H1 (cell line): ENCODE results near the gene FAM177B. TPM values are rescaled to one million over a fixed set of nuclear protein-coding genes. Genes with fewer than 3 reads are reported as not detected.

Experiments used
- CTCF ChIA-PET: fragments of 300-600 bp; sonication (Branson Sonifier 250); formaldehyde crosslinking; loops from one replicate; lab custom pipeline; 2021; ENCODE audit not compliant: partially characterized antibody; lab: Charles Lee
- POLR2A ChIA-PET: fragments of 300-600 bp; sonication (Branson Sonifier 250); formaldehyde crosslinking; loops from one replicate; lab custom pipeline; 2021; ENCODE audit warnings: inconsistent platforms; ENCODE audit not compliant: partially characterized antibody; lab: Charles Lee
- DNase-seq, 2 experiments: peaks; one replicate each; pipeline versions ENCODE4 v3.0.0 to v3.0.0-alpha.2; 2010 to 2022; ENCODE audit warnings: low spot score in 2 of 2, low read depth in 1 of 2, mixed read lengths in 1 of 2
- FAIRE-seq: peaks from 2 replicates; lab custom pipeline; 2011; peaks lifted over from hg19 to GRCh38; lab: Jason Lieb, UNC
- H2AFZ ChIP-seq: 2 replicates; pipeline ENCODE4 v1.8.1; 2012; ENCODE audit warnings: low read length, inconsistent platforms
- H2AK5ac ChIP-seq: 2 replicates; pipeline ENCODE4 v1.6.1; 2013; ENCODE audit warnings: low read depth, low read length
- H2BK120ac ChIP-seq: replicated peaks from 2 replicates; pipeline ENCODE3; 2013; ENCODE audit warnings: low read depth, low read length, inconsistent platforms
- H2BK12ac ChIP-seq: 2 replicates; pipeline ENCODE4 v1.6.1; 2013; ENCODE audit warnings: low read depth, low read length
- H2BK15ac ChIP-seq: 2 replicates; pipeline ENCODE4 v1.6.1; 2013; ENCODE audit warnings: low read length
- H2BK20ac ChIP-seq: 2 replicates; pipeline ENCODE4 v1.6.1; 2013; ENCODE audit warnings: low read length
- H2BK5ac ChIP-seq: 2 replicates; pipeline ENCODE4 v1.6.1; 2013; ENCODE audit warnings: low read depth, low read length
- H3K14ac ChIP-seq: 2 replicates; pipeline ENCODE4 v1.6.1; 2013; ENCODE audit warnings: inconsistent platforms; ENCODE audit not compliant: insufficient read length
- H3K18ac ChIP-seq: 2 replicates; pipeline ENCODE4 v1.6.1; 2013; ENCODE audit warnings: low read length; ENCODE audit errors: extremely low read depth
- H3K23ac ChIP-seq: 2 replicates; pipeline ENCODE4 v1.6.1; 2013; ENCODE audit warnings: inconsistent platforms; ENCODE audit not compliant: insufficient read length
- H3K23me2 ChIP-seq: 2 replicates; pipeline ENCODE4 v1.6.1; 2013; ENCODE audit warnings: low read depth, low read length
- H3K27ac ChIP-seq: 2 replicates; pipeline ENCODE4 v1.6.1; 2011; ENCODE audit warnings: low read depth, low read length, inconsistent platforms
- H3K27me3 ChIP-seq, 4 experiments: replicated peaks in 1 of 4; 1 replicate in 1 of 4; 2 replicates in 3 of 4; pipeline versions ENCODE4 v1.6.1 to v1.8.1; 2011 to 2013; ENCODE audit warnings: low read length in 3 of 4, mild to moderate bottlenecking in 3 of 4, inconsistent platforms in 2 of 4, mixed read lengths in 2 of 4, moderate library complexity in 1 of 4; ENCODE audit not compliant: control insufficient read depth in 3 of 4, insufficient read depth in 3 of 4; ENCODE audit errors: extremely low read depth in 1 of 4
- H3K36me3 ChIP-seq, 4 experiments: 2 replicates each; pipeline versions ENCODE4 v1.6.1 to v1.8.1; 2011 to 2013; ENCODE audit warnings: mild to moderate bottlenecking in 4 of 4, low read length in 3 of 4, moderate library complexity in 2 of 4, control low read depth in 1 of 4, inconsistent platforms in 1 of 4; ENCODE audit not compliant: insufficient read depth in 4 of 4, control insufficient read depth in 2 of 4
- H3K4ac ChIP-seq: replicated peaks from 2 replicates; pipeline ENCODE3; 2013; ENCODE audit warnings: low read length, low read depth, mixed read lengths, inconsistent platforms; ENCODE audit not compliant: insufficient read length
- H3K4me1 ChIP-seq, 4 experiments: replicated peaks in 1 of 4; 1 replicate in 1 of 4; 2 replicates in 3 of 4; pipeline versions ENCODE4 v1.6.1 to v1.8.1; 2011 to 2013; ENCODE audit warnings: low read length in 3 of 4, inconsistent platforms in 2 of 4, mixed read lengths in 1 of 4; ENCODE audit not compliant: insufficient read depth in 4 of 4, control insufficient read depth in 3 of 4
- H3K4me2 ChIP-seq, 2 experiments: 2 replicates each; pipeline versions ENCODE4 v1.6.1 to v1.8.1; 2011 to 2013; ENCODE audit warnings: low read depth in 2 of 2, low read length in 2 of 2, control low read depth in 1 of 2, inconsistent platforms in 1 of 2, mild to moderate bottlenecking in 1 of 2; ENCODE audit not compliant: insufficient read depth in 1 of 2
- H3K4me3 ChIP-seq, 4 experiments: fragments of 200-600, 300-600 bp in 1 of 4; sonication (generic), shearing (Covaris generic), sonication (Bioruptor Twin) in 1 of 4; 2 replicates each; pipeline versions ENCODE4 v1.5.1 to v1.8.1; 2011 to 2016; ENCODE audit warnings: low read length in 4 of 4, low read depth in 3 of 4, control low read depth in 2 of 4, inconsistent platforms in 2 of 4, mild to moderate bottlenecking in 2 of 4, mixed read lengths in 1 of 4, moderate library complexity in 1 of 4; ENCODE audit not compliant: insufficient read depth in 2 of 4; ENCODE audit errors: extremely low read depth in 1 of 4
- H3K56ac ChIP-seq: replicated peaks from 2 replicates; pipeline ENCODE3; 2013; ENCODE audit warnings: low read depth, mild to moderate bottlenecking, mixed read lengths, low read length, inconsistent platforms; ENCODE audit not compliant: insufficient read length
- H3K79me1 ChIP-seq: 2 replicates; pipeline ENCODE4 v1.6.1; 2013; ENCODE audit warnings: low read depth, low read length, control low read depth
- H3K79me2 ChIP-seq, 2 experiments: 2 replicates each; pipeline versions ENCODE4 v1.6.1 to v1.8.1; 2012 to 2013; ENCODE audit warnings: low read length in 2 of 2, mild to moderate bottlenecking in 2 of 2, inconsistent platforms in 1 of 2; ENCODE audit not compliant: insufficient read depth in 2 of 2, control insufficient read depth in 1 of 2
- H3K9ac ChIP-seq, 4 experiments: replicated peaks in 1 of 4; 1 replicate in 1 of 4; 2 replicates in 3 of 4; pipeline versions ENCODE4 v1.6.1 to v1.8.1; 2011 to 2013; ENCODE audit warnings: low read depth in 3 of 4, low read length in 3 of 4, control low read depth in 2 of 4, mild to moderate bottlenecking in 2 of 4, moderate library complexity in 2 of 4, inconsistent platforms in 1 of 4; ENCODE audit errors: extremely low read depth in 1 of 4
- H3K9me3 ChIP-seq, 2 experiments: 2 replicates each; pipeline versions ENCODE4 v1.6.1 to v1.8.1; 2012 to 2013; ENCODE audit warnings: mild to moderate bottlenecking in 2 of 2, moderate library complexity in 2 of 2, control low read depth in 1 of 2, inconsistent platforms in 1 of 2, low read depth in 1 of 2, low read length in 1 of 2, mixed read lengths in 1 of 2; ENCODE audit not compliant: insufficient read depth in 2 of 2
- H4K20me1 ChIP-seq, 2 experiments: replicated peaks in 1 of 2; 2 replicates each; pipeline versions ENCODE3 to v1.8.1; 2011 to 2013; ENCODE audit warnings: inconsistent platforms in 2 of 2, low read length in 2 of 2, mild to moderate bottlenecking in 1 of 2; ENCODE audit not compliant: insufficient read depth in 2 of 2, control insufficient read depth in 1 of 2
- H4K5ac ChIP-seq: 2 replicates; pipeline ENCODE4 v1.6.1; 2013; ENCODE audit warnings: low read length, low read depth, mixed read lengths, inconsistent platforms; ENCODE audit not compliant: insufficient read length
- H4K8ac ChIP-seq: 2 replicates; pipeline ENCODE4 v1.8.0; 2013; ENCODE audit warnings: mild to moderate bottlenecking, moderate library complexity, low read length, inconsistent platforms; ENCODE audit not compliant: insufficient read depth; ENCODE audit errors: extremely low read depth
- H4K91ac ChIP-seq: replicated peaks from 2 replicates; pipeline ENCODE3; 2013; ENCODE audit warnings: low read length, mixed read lengths, inconsistent platforms; ENCODE audit not compliant: insufficient read length
- BRCA1 ChIP-seq: IDR thresholded peaks from 2 replicates; pipeline ENCODE4 v1.6.1; 2012; ENCODE audit warnings: low read depth, low read length, improper control_type of control experiment
- CBX5 ChIP-seq: fragments of 300-800, 300-1000 bp; sonication (generic); IDR thresholded peaks from 2 replicates; pipeline ENCODE4 v1.7.1; 2016; ENCODE audit warnings: antibody characterized with exemption, low read length, low read depth
- CHD1 ChIP-seq: IDR thresholded peaks from 2 replicates; pipeline ENCODE4 v1.6.1; 2012; ENCODE audit warnings: low read depth, low read length, improper control_type of control experiment
- NANOG ChIP-seq: IDR thresholded peaks from 2 replicates; pipeline ENCODE4 v1.6.1; 2011; ENCODE audit warnings: low read length, low read depth, mild to moderate bottlenecking, inconsistent platforms; ENCODE audit not compliant: insufficient read depth, poor library complexity, severe bottlenecking
- PHF8 ChIP-seq: fragments of 200-600 bp; sonication (generic); conservative IDR thresholded peaks from 2 replicates; pipeline ENCODE4 v1.7.1; 2012; ENCODE audit warnings: low read depth, mild to moderate bottlenecking, inconsistent platforms, low read length, moderate library complexity
- POLR2A ChIP-seq, 2 experiments: IDR thresholded peaks; 1 replicate in 1 of 2; 2 replicates in 1 of 2; pipeline ENCODE4 v1.6.1; 2011; ENCODE audit warnings: low read depth in 2 of 2, low read length in 2 of 2, mild to moderate bottlenecking in 2 of 2; ENCODE audit errors: control extremely low read depth in 1 of 2
- TAF1 ChIP-seq: IDR thresholded peaks from 2 replicates; pipeline ENCODE4 v1.6.1; 2011; ENCODE audit warnings: mild to moderate bottlenecking, low read depth, low read length
- TAF7 ChIP-seq: optimal IDR thresholded peaks from 2 replicates; pipeline ENCODE3; 2011; ENCODE audit warnings: low read depth, mild to moderate bottlenecking, inconsistent platforms, low read length, moderate library complexity, borderline replicate concordance
- WGBS, 2 experiments: shearing (Covaris generic) in 1 of 2; methylation state at CpG; one replicate each; pipeline versions ENCODE4 v1.1.6 to v1.1.7; 2013 to 2015; ENCODE audit warnings: low lambda C conversion rate in 2 of 2, mixed read lengths in 2 of 2, inconsistent platforms in 1 of 2, low coverage in 1 of 2, missing lambda C conversion rate in 1 of 2; ENCODE audit not compliant: insufficient replicate concordance in 2 of 2, insufficient coverage in 1 of 2, insufficient read length in 1 of 2; ENCODE audit errors: extremely low coverage in 1 of 2, missing lambda C conversion rate in 1 of 2; 5-methylcytosine and 5-hydroxymethylcytosine counted together
- polyA plus RNA-seq, 7 experiments: library from polyadenylated mRNA; depleted of rRNA in 3 of 7; stranded (reverse) in 5 of 7; unstranded in 2 of 7; fragments of >200 nt in 5 of 7; fragments of 200-250 nt in 2 of 7; gene quantifications; 1 replicate in 5 of 7; 2 replicates in 1 of 7; 4 replicates in 1 of 7; pipeline versions ENCODE4 v1.2.1 to v1.2.3, GENCODE V29; 2011 to 2013; ENCODE audit warnings: missing spikeins in 2 of 7, mixed read lengths in 2 of 7
- total RNA-seq: library from RNA; stranded (reverse); fragmentation: NEBNext Ultra II Directional; extraction: Animal tissue kit (Norgen Biotek cat#: 25700); gene quantifications from 2 replicates; pipeline ENCODE4 v1.2.1, GENCODE V29; 2021
- TF ChIP-seq, protein P1 (sequence below): IDR thresholded peaks from 2 replicates; pipeline ENCODE4 v1.6.1; 2011; ENCODE audit warnings: low read length, improper control_type of control experiment

The FAM177B gene
- total and polyA plus RNA-seq, 2 of the 8 experiments (the other 6 are each of a cell fraction or from before 2014, with no cell fraction given): 0.06 TPM; not detected in 1

DNA sequence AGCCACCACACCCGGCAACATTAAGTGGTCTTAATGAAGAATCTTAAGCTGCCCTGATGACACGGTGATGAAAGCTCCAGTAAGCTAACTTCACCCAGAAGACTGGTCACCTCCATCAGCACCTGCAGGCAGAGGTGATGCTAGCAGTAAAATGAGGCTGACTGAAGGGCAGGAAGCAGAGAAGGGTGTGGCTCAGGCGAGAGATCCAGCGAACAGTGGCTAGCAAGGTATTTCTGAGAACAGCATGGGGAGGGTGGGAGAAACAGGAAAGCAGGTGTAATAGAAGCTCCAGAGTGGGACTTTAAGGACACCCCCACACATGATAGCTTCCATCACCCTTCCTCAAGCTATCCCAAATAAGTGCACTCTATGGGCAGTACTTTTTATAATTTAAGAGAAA, 62.0 kb downstream of the FAM177B start:
- no peak overlapping the region for H2AFZ ChIP-seq
- H3K4me2 ChIP-seq: no peak overlapping the region
- H3K18ac ChIP-seq: no peak overlapping the region
- no peak overlapping the region for H3K27ac ChIP-seq
- no peak overlapping the region for H2BK12ac ChIP-seq
- no peaks in the 10 kb centered on the region; a peak in 1 of 7 replicates for H3K4me1 ChIP-seq
- no peaks in the 10 kb centered on the region; the same call in 1 of the 2 replicates for H3K23me2 ChIP-seq
- no peaks in the 10 kb centered on the region for H3K79me2 ChIP-seq
- no peak overlapping the region for H2BK20ac ChIP-seq
- no peaks in the 10 kb centered on the region for H4K20me1 ChIP-seq
- no peak overlapping the region for H3K9ac ChIP-seq
- H3K56ac ChIP-seq: no peak overlapping the region
- H2BK5ac ChIP-seq: no peak overlapping the region
- H4K8ac ChIP-seq: no peak overlapping the region
- H4K91ac ChIP-seq: no peak overlapping the region
- no peak overlapping the region for H3K4me3 ChIP-seq
- TF ChIP-seq TAF1 (no peak), TAF7 (no peak), BRCA1 (no peak), CHD1 (no peak), PHF8 (no peak), POLR2A (IDR thresholded peaks at IDR 0.05; ENCODE audit: control extremely low read depth in 1 of 2, low read depth in 2 of 2, low read length in 2 of 2) (no peak), CBX5 (no peak), NANOG (no peak)
- TF ChIP-seq, protein P1, sequence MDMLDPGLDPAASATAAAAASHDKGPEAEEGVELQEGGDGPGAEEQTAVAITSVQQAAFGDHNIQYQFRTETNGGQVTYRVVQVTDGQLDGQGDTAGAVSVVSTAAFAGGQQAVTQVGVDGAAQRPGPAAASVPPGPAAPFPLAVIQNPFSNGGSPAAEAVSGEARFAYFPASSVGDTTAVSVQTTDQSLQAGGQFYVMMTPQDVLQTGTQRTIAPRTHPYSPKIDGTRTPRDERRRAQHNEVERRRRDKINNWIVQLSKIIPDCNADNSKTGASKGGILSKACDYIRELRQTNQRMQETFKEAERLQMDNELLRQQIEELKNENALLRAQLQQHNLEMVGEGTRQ: no peak
- no peaks in the 10 kb centered on the region for H3K79me1 ChIP-seq
- no peak for FAIRE-seq
- ChIA-PET POLR2A (no interaction called here), CTCF (interaction anchor here (0.8 to 2.5 kb wide), 10 partner anchors 10 to 335 kb away, joined by 3 to 11 read pairs (median 3); no protein-coding TSS in a partner anchor)
- H4K5ac ChIP-seq: no peak overlapping the region
- no peaks in the 10 kb centered on the region; a peak in 1 of 4 replicates for H3K9me3 ChIP-seq
- no peak overlapping the region for H3K14ac ChIP-seq
- no peak for DNase-seq
- H3K4ac ChIP-seq: no peak overlapping the region
- H3K27me3 ChIP-seq: no peaks in the 10 kb centered on the region; a peak in 1 of 7 replicates
- H2BK15ac ChIP-seq: no peak overlapping the region
- H3K23ac ChIP-seq: no peak overlapping the region
- WGBS, 2 experiments: 89% methylated on average over 4 of the region's 4 CpGs; no CpG with 5 or more reads in 1 of the 2 experiments
- H2BK120ac ChIP-seq: no peak overlapping the region
- no peaks in the 10 kb centered on the region for H3K36me3 ChIP-seq
- no peak overlapping the region for H2AK5ac ChIP-seq
